CD4-positive, alpha-beta T cell treated with Interleukin-6 for 4 hours (primary cell): ENCODE measurements around the gene KCNK4.
"Not testable (repeated sequence)": the region's sequence is repeated elsewhere in the genome, so short reads cannot be mapped to it uniquely, and the experiment has no call there.

ENCODE experiments used
- DNase-seq: peaks from one replicate; pipeline ENCODE4 v3.0.0-alpha.2; 2020; ENCODE audit warnings: mixed read lengths

The KCNK4 gene

GRCh38 chr11:64292460-64293254 is 1.6 kb downstream of the KCNK4 start:
- DNase-seq: no peak

- no peak for DNase-seq
Measured at GRCh38 chr11:64294774-64295173, 3.7 kb downstream of the KCNK4 start.

- DNase-seq: no peak
Measured at GRCh38 chr11:64295760-64296159, 4.7 kb downstream of the KCNK4 start.

GRCh38 chr11:64296236-64296635 is 5.1 kb downstream of the KCNK4 start:
- no peak for DNase-seq

- no peak for DNase-seq
Measured at GRCh38 chr11:64296830-64297698, 6.0 kb downstream of the KCNK4 start.

- DNase-seq: no peak
Measured at GRCh38 chr11:64297699-64298358, 6.7 kb downstream of the KCNK4 start.

GRCh38 chr11:64298966-64299846 is 8.1 kb downstream of the KCNK4 start:
- DNase-seq: no peak

- peak; percentile 50 for DNase-seq
Measured at GRCh38 chr11:64299847-64300648, 8.9 kb downstream of the KCNK4 start, which contains the start of gene CATSPERZ. TSS of gene CATSPERZ (plus strand) at chr11:64300358. CDS start at chr11:64300411, 53 bp downstream.

GRCh38 chr11:64303109-64304031 is 12.3 kb downstream of the KCNK4 start:
- DNase-seq: no peak

- DNase-seq: no peak
Measured at GRCh38 chr11:64304032-64304315, 12.9 kb downstream of the KCNK4 start.

- DNase-seq: peak; percentile 97
Measured at GRCh38 chr11:64304316-64305072, 13.4 kb downstream of the KCNK4 start.

- DNase-seq: peak; percentile 100
Measured at GRCh38 chr11:64305075-64305690, 14.1 kb downstream of the KCNK4 start, which contains the start of gene ESRRA. TSS of gene ESRRA (plus strand) at chr11:64305524. CDS start at chr11:64307180, 1,656 bp downstream.

- DNase-seq: peak; percentile 84
Measured at GRCh38 chr11:64305691-64306562, 14.8 kb downstream of the KCNK4 start.

- no peak for DNase-seq
Measured at GRCh38 chr11:64306563-64306875, 15.4 kb downstream of the KCNK4 start.

GRCh38 chr11:64306876-64307622 is 15.9 kb downstream of the KCNK4 start:
- DNase-seq: no peak

GRCh38 chr11:64307795-64308194 is 16.7 kb downstream of the KCNK4 start:
- not testable (repeated sequence) for DNase-seq

- no peak for DNase-seq
Measured at GRCh38 chr11:64312947-64313346, 21.8 kb downstream of the KCNK4 start.
